ENCODE data around the gene TBCD.

Gene TBCD

GRCh38 chr17:82866590-82867191, 114.8 kb downstream of the TBCD start:
- H3K4me3 ChIP-seq (ENCODE audit: low read depth in 1 of 2, low read length in 2 of 2), result no peak overlapping the region
- no peaks in the 10 kb centered on the region for H3K27me3 ChIP-seq (ENCODE audit: control insufficient read depth in 1 of 2, insufficient read depth in 2 of 2, low read length in 2 of 2)
- H3K27ac ChIP-seq (ENCODE audit: low read depth, low read length), result no peak overlapping the region
- H3K9ac ChIP-seq (ENCODE audit: low read length), result no peak overlapping the region
- no peaks in the 10 kb centered on the region for H3K9me3 ChIP-seq (ENCODE audit: low read length)
- H3K4me1 ChIP-seq (ENCODE audit: insufficient read depth, low read length), result peaks cover 11% of the 10 kb centered on the region
- H3K36me3 ChIP-seq (ENCODE audit: insufficient read depth, low read length), result peaks cover 15% of the 10 kb centered on the region

GRCh38 chr17:82867763-82868325, 116.0 kb downstream of the TBCD start:
- H3K36me3 ChIP-seq (ENCODE audit: insufficient read depth, low read length), result peaks cover 15% of the 10 kb centered on the region
- no peaks in the 10 kb centered on the region for H3K27me3 ChIP-seq (ENCODE audit: control insufficient read depth in 1 of 2, insufficient read depth in 2 of 2, low read length in 2 of 2)
- no peak overlapping the region for H3K9ac ChIP-seq (ENCODE audit: low read length)
- H3K4me3 ChIP-seq (ENCODE audit: low read depth in 1 of 2, low read length in 2 of 2), result no peak overlapping the region
- H3K4me1 ChIP-seq (ENCODE audit: insufficient read depth, low read length), result peaks cover 11% of the 10 kb centered on the region
- H3K9me3 ChIP-seq (ENCODE audit: low read length), result no peaks in the 10 kb centered on the region
- H3K27ac ChIP-seq (ENCODE audit: low read depth, low read length), result no peak overlapping the region

- Histone ChIP-seq H3K9ac (ENCODE audit: low read length) (no peak overlapping the region), H3K27ac (ENCODE audit: low read depth, low read length) (no peak overlapping the region), H3K27me3 (ENCODE audit: control insufficient read depth in 1 of 2, insufficient read depth in 2 of 2, low read length in 2 of 2) (no peaks in the 10 kb centered on the region), H3K9me3 (ENCODE audit: low read length) (no peaks in the 10 kb centered on the region), H3K4me1 (ENCODE audit: insufficient read depth, low read length) (peaks cover 8% of the 10 kb centered on the region), H3K36me3 (ENCODE audit: insufficient read depth, low read length) (peaks cover 15% of the 10 kb centered on the region), H3K4me3 (ENCODE audit: low read depth in 1 of 2, low read length in 2 of 2) (no peak overlapping the region)
Observed at GRCh38 chr17:82868715-82869131, 116.9 kb downstream of the TBCD start.

GRCh38 chr17:82869536-82869935, 117.7 kb downstream of the TBCD start:
- no peak overlapping the region for H3K9ac ChIP-seq (ENCODE audit: low read length)
- peaks cover under 1% of the 10 kb centered on the region for H3K4me1 ChIP-seq (ENCODE audit: insufficient read depth, low read length)
- H3K4me3 ChIP-seq (ENCODE audit: low read depth in 1 of 2, low read length in 2 of 2), result no peak overlapping the region
- no peaks in the 10 kb centered on the region for H3K9me3 ChIP-seq (ENCODE audit: low read length)
- H3K27ac ChIP-seq (ENCODE audit: low read depth, low read length), result no peak overlapping the region
- no peaks in the 10 kb centered on the region for H3K27me3 ChIP-seq (ENCODE audit: control insufficient read depth in 1 of 2, insufficient read depth in 2 of 2, low read length in 2 of 2)
- H3K36me3 ChIP-seq (ENCODE audit: insufficient read depth, low read length), result peaks cover 15% of the 10 kb centered on the region

- Histone ChIP-seq H3K4me3 (ENCODE audit: low read depth in 1 of 2, low read length in 2 of 2) (no peak overlapping the region), H3K4me1 (ENCODE audit: insufficient read depth, low read length) (no peaks in the 10 kb centered on the region), H3K27ac (ENCODE audit: low read depth, low read length) (no peak overlapping the region), H3K9ac (ENCODE audit: low read length) (no peak overlapping the region), H3K27me3 (ENCODE audit: control insufficient read depth in 1 of 2, insufficient read depth in 2 of 2, low read length in 2 of 2) (no peaks in the 10 kb centered on the region), H3K9me3 (ENCODE audit: low read length) (no peaks in the 10 kb centered on the region), H3K36me3 (ENCODE audit: insufficient read depth, low read length) (peaks cover 15% of the 10 kb centered on the region)
Observed at GRCh38 chr17:82870091-82870491, 118.2 kb downstream of the TBCD start.

- Histone ChIP-seq H3K27ac (ENCODE audit: low read depth, low read length) (no peak overlapping the region), H3K4me3 (ENCODE audit: low read depth in 1 of 2, low read length in 2 of 2) (no peak overlapping the region), H3K9me3 (ENCODE audit: low read length) (no peaks in the 10 kb centered on the region), H3K27me3 (ENCODE audit: control insufficient read depth in 1 of 2, insufficient read depth in 2 of 2, low read length in 2 of 2) (no peaks in the 10 kb centered on the region), H3K9ac (ENCODE audit: low read length) (no peak overlapping the region), H3K4me1 (ENCODE audit: insufficient read depth, low read length) (no peaks in the 10 kb centered on the region), H3K36me3 (ENCODE audit: insufficient read depth, low read length) (peaks cover 15% of the 10 kb centered on the region)
Observed at GRCh38 chr17:82870541-82870940, 118.7 kb downstream of the TBCD start.

- Histone ChIP-seq H3K36me3 (ENCODE audit: insufficient read depth, low read length) (peaks cover 15% of the 10 kb centered on the region), H3K27ac (ENCODE audit: low read depth, low read length) (no peak overlapping the region)
Observed at GRCh38 chr17:82871056-82871775, 119.4 kb downstream of the TBCD start.

GRCh38 chr17:82871776-82872561, 120.1 kb downstream of the TBCD start:
- Histone ChIP-seq H3K9me3 (ENCODE audit: low read length) (no peaks in the 10 kb centered on the region), H3K27me3 (ENCODE audit: control insufficient read depth in 1 of 2, insufficient read depth in 2 of 2, low read length in 2 of 2) (no peaks in the 10 kb centered on the region), H3K4me1 (ENCODE audit: insufficient read depth, low read length) (peaks cover 8% of the 10 kb centered on the region), H3K27ac (ENCODE audit: low read depth, low read length) (no peak overlapping the region), H3K9ac (ENCODE audit: low read length) (no peak overlapping the region), H3K36me3 (ENCODE audit: insufficient read depth, low read length) (peaks cover 15% of the 10 kb centered on the region), H3K4me3 (ENCODE audit: low read depth in 1 of 2, low read length in 2 of 2) (no peak overlapping the region)

More at GRCh38 chr17:82871056-82871775, 119.4 kb downstream of the TBCD start:
- Histone ChIP-seq H3K4me3 (ENCODE audit: low read depth in 1 of 2, low read length in 2 of 2) (no peak overlapping the region), H3K27me3 (ENCODE audit: control insufficient read depth in 1 of 2, insufficient read depth in 2 of 2, low read length in 2 of 2) (no peaks in the 10 kb centered on the region), H3K9ac (ENCODE audit: low read length) (no peak overlapping the region), H3K4me1 (ENCODE audit: insufficient read depth, low read length) (peaks cover 3% of the 10 kb centered on the region), H3K9me3 (ENCODE audit: low read length) (no peaks in the 10 kb centered on the region)

- H3K27ac ChIP-seq (ENCODE audit: low read depth, low read length), result no peak overlapping the region
- H3K27me3 ChIP-seq (ENCODE audit: control insufficient read depth in 1 of 2, insufficient read depth in 2 of 2, low read length in 2 of 2), result no peaks in the 10 kb centered on the region
- peaks cover 15% of the 10 kb centered on the region for H3K36me3 ChIP-seq (ENCODE audit: insufficient read depth, low read length)
- H3K9ac ChIP-seq (ENCODE audit: low read length), result no peak overlapping the region
- no peak overlapping the region for H3K4me3 ChIP-seq (ENCODE audit: low read depth in 1 of 2, low read length in 2 of 2)
- no peaks in the 10 kb centered on the region for H3K9me3 ChIP-seq (ENCODE audit: low read length)
- H3K4me1 ChIP-seq (ENCODE audit: insufficient read depth, low read length), result peaks cover 8% of the 10 kb centered on the region
Observed at GRCh38 chr17:82872591-82873520, 121.0 kb downstream of the TBCD start.

GRCh38 chr17:82873521-82873920, 121.7 kb downstream of the TBCD start:
- H3K27me3 ChIP-seq (ENCODE audit: control insufficient read depth in 1 of 2, insufficient read depth in 2 of 2, low read length in 2 of 2), result no peaks in the 10 kb centered on the region
- no peak overlapping the region for H3K27ac ChIP-seq (ENCODE audit: low read depth, low read length)
- H3K36me3 ChIP-seq (ENCODE audit: insufficient read depth, low read length), result peaks cover 15% of the 10 kb centered on the region
- no peaks in the 10 kb centered on the region for H3K9me3 ChIP-seq (ENCODE audit: low read length)
- no peak overlapping the region for H3K9ac ChIP-seq (ENCODE audit: low read length)
- H3K4me1 ChIP-seq (ENCODE audit: insufficient read depth, low read length), result peaks cover 8% of the 10 kb centered on the region
- no peak overlapping the region for H3K4me3 ChIP-seq (ENCODE audit: low read depth in 1 of 2, low read length in 2 of 2)
